Natural killer cell (primary cell): ENCODE measurements around the gene EPS15. TPM values are rescaled to one million over a fixed set of nuclear protein-coding genes. Genes with fewer than 3 reads are reported as not detected.

Source experiments
- ATAC-seq, 3 donors: fragments of 150-1000 bp in 2 of 3; fragments of 200-7000 bp in 1 of 3; cut with Tn5 transposase; 1 replicate in 1 of 3; 2 replicates in 2 of 3; pipeline ENCODE4 v1.10.0; 2021; ENCODE audit warnings: mild to moderate bottlenecking in 2 of 3, moderate library complexity in 2 of 3
- DNase-seq, 2 donors: peaks; one replicate each; pipeline versions ENCODE4 v3.0.0 to v3.0.0-alpha.2; 2013 to 2021; ENCODE audit warnings: mixed read lengths in 1 of 2
- H3K27ac ChIP-seq: one replicate; pipeline ENCODE4 v1.5.1; 2013; ENCODE audit warnings: mild to moderate bottlenecking, low read length
- H3K27me3 ChIP-seq: one replicate; pipeline ENCODE4 v1.6.1; 2013; ENCODE audit warnings: low read length; ENCODE audit not compliant: control insufficient read depth, insufficient read depth
- H3K36me3 ChIP-seq: one replicate; pipeline ENCODE4 v1.6.1; 2013; ENCODE audit warnings: low read length; ENCODE audit not compliant: control insufficient read depth, insufficient read depth
- H3K4me1 ChIP-seq: one replicate; pipeline ENCODE4 v1.6.1; 2013; ENCODE audit warnings: low read length; ENCODE audit not compliant: control insufficient read depth, insufficient read depth
- H3K4me3 ChIP-seq: one replicate; pipeline ENCODE4 v1.5.1; 2013; ENCODE audit warnings: low read length
- H3K9me3 ChIP-seq: one replicate; pipeline ENCODE4 v1.6.1; 2013; ENCODE audit warnings: low read length; ENCODE audit not compliant: control insufficient read depth, insufficient read depth
- H3K27ac Mint-ChIP-seq, 2 donors: one replicate each; pipeline ENCODE4 v1.8.0; 2022; ENCODE audit warnings: mild to moderate bottlenecking in 2 of 2, mixed read lengths in 2 of 2, moderate library complexity in 1 of 2
- H3K27me3 Mint-ChIP-seq, 2 donors: one replicate each; pipeline ENCODE4 v1.8.0; 2022; ENCODE audit warnings: low read depth in 2 of 2, mixed read lengths in 2 of 2
- H3K36me3 Mint-ChIP-seq: one replicate; pipeline ENCODE4 v1.8.0; 2022; ENCODE audit warnings: mixed read lengths
- H3K4me1 Mint-ChIP-seq, 2 donors: one replicate each; pipeline ENCODE4 v1.8.0; 2022; ENCODE audit warnings: mixed read lengths in 2 of 2
- H3K4me3 Mint-ChIP-seq: one replicate; pipeline ENCODE4 v1.8.0; 2022; ENCODE audit warnings: mild to moderate bottlenecking, moderate library complexity, mixed read lengths
- H3K9me3 Mint-ChIP-seq, 2 donors: one replicate each; pipeline ENCODE4 v1.8.0; 2022; ENCODE audit warnings: mixed read lengths in 2 of 2
- WGBS: methylation state at CpG from one replicate; pipeline ENCODE4 v1.1.7; 2013; ENCODE audit warnings: missing lambda C conversion rate; ENCODE audit not compliant: insufficient coverage; 5-methylcytosine and 5-hydroxymethylcytosine counted together
- intact Hi-C: fragments of 100-400 bp; cut with micrococcal nuclease; formaldehyde crosslinking; loops from one replicate; pipeline ENCODE4 v1.14.2; 2022
- total RNA-seq, 4 donors: library from RNA; stranded (reverse); fragments of 120-200 nt in 1 of 4; gene quantifications; one replicate each; pipeline versions ENCODE4 v1.2.3 to v1.2.4, GENCODE V29; 2013 to 2022
- TF ChIP-seq, protein P1 (sequence below): fragments of 200-600 bp; IDR thresholded peaks from one replicate; pipeline ENCODE4 v1.8.0; 2022; ENCODE audit warnings: antibody characterized with exemption

EPS15 gene
- total RNA-seq, 3 donors from 2014 or later (not counting 1 experiment from before 2014, with no cell fraction given): 92.7 to 127 (median 93.5) TPM

DNA sequence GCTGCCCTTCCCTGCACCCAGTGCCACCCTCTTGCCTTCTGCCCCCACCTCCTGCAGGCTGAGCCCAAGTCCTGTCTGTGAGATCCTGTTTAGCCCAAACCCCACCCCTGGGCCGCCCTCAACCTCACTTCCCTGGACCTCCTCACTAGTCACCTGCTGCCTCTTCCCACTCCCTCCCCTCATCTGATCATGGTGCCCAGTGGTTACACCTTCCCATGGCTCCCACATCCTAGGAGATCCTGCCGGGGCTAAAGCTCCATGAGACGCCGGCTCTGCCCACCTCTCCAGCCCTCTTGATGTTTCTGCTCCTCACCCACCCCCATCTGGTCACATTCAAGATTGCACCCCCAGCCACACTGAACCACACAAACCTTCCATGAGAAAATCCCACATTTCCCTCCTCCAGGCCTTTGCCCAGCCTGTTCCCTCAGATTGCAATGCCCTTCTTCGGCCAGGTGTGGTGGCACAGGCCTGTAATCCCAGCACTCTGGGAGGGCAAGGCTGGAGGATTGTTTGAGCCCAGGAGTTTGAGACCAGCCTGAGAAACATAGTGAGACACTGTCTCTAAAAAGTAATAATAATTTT is 205.7 kb downstream of the EPS15 start:
- Histone ChIP-seq H3K27me3 (no peaks in the 10 kb centered on the region), H3K36me3 (no peaks in the 10 kb centered on the region), H3K4me3 (no peak overlapping the region), H3K27ac (no peak overlapping the region), H3K4me1 (no peaks in the 10 kb centered on the region), H3K9me3 (no peaks in the 10 kb centered on the region)
- Mint-ChIP-seq H3K27me3 (no peaks in the 10 kb centered on the region), H3K9me3 (no peaks in the 10 kb centered on the region), H3K36me3 (no peaks in the 10 kb centered on the region), H3K4me3 (no peak overlapping the region), H3K27ac (no peak overlapping the region), H3K4me1 (peaks cover 0 to 6% of the 10 kb centered on the region in 2 donors)
- intact Hi-C loops: no loop called here
- ATAC-seq (no peak), DNase-seq (no peak)
- 96% methylated on average over 4 of the region's 5 CpGs for WGBS
- TF ChIP-seq, protein P1, sequence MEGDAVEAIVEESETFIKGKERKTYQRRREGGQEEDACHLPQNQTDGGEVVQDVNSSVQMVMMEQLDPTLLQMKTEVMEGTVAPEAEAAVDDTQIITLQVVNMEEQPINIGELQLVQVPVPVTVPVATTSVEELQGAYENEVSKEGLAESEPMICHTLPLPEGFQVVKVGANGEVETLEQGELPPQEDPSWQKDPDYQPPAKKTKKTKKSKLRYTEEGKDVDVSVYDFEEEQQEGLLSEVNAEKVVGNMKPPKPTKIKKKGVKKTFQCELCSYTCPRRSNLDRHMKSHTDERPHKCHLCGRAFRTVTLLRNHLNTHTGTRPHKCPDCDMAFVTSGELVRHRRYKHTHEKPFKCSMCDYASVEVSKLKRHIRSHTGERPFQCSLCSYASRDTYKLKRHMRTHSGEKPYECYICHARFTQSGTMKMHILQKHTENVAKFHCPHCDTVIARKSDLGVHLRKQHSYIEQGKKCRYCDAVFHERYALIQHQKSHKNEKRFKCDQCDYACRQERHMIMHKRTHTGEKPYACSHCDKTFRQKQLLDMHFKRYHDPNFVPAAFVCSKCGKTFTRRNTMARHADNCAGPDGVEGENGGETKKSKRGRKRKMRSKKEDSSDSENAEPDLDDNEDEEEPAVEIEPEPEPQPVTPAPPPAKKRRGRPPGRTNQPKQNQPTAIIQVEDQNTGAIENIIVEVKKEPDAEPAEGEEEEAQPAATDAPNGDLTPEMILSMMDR: no peak

DNA sequence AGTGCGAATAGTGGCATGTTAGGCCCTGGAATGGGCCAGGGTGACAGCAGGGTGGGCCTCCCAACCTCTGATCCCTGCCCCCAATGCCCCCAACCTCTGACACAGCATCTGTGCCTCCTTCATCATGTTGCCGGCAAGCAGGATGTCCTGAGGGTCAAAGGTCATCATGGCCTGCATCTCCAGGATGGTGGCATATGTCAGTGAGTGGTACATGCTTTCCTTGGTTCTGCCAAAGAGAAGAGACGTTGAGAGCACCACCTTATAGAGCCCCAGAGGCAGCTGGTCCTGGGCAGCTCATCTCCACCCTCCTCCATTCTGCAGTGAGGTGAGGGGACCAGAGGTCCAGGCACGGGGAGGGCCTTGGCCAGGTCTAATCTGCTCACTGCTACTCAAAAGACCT is 206.3 kb downstream of the EPS15 start:
- H3K27ac Mint-ChIP-seq: no peak overlapping the region
- H3K4me3 Mint-ChIP-seq: no peak overlapping the region
- no peaks in the 10 kb centered on the region for H3K27me3 Mint-ChIP-seq
- Histone ChIP-seq H3K36me3 (no peaks in the 10 kb centered on the region), H3K4me1 (no peaks in the 10 kb centered on the region), H3K27ac (no peak overlapping the region), H3K9me3 (no peaks in the 10 kb centered on the region), H3K27me3 (no peaks in the 10 kb centered on the region), H3K4me3 (no peak overlapping the region)
- intact Hi-C loops: no loop called here
- H3K4me1 Mint-ChIP-seq: peaks cover 0 to 6% of the 10 kb centered on the region in 2 donors
- TF ChIP-seq, protein P1: no peak
- DNase-seq (no peak), ATAC-seq (no peak)
- 88% methylated on average over 4 of the region's 4 CpGs for WGBS
- H3K36me3 Mint-ChIP-seq: no peaks in the 10 kb centered on the region
- no peaks in the 10 kb centered on the region for H3K9me3 Mint-ChIP-seq

DNA sequence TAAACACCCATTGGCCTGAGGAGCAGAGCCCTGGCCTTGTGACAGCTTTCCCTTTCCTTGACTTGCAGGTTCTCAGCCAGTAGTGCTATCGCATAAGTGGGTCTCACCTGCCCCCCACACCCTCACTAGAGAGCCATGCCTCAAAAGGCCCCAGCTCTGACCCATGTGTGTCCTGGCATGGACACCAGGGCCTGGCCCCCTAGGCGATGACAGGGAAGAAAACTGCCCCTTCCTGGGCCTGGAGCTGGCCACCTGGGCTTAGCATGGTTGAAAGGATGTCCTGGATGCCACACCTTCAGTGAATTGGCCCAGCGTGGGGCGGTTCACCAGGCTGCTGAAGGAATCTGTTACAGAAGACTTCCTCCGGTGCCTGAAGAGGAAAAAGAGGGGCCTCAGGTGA is 207.2 kb downstream of the EPS15 start:
- 92% methylated on average over 5 of the region's 5 CpGs for WGBS
- Mint-ChIP-seq H3K4me1 (peaks cover 0 to 6% of the 10 kb centered on the region in 2 donors), H3K27ac (no peak overlapping the region), H3K4me3 (no peak overlapping the region), H3K27me3 (no peaks in the 10 kb centered on the region), H3K9me3 (no peaks in the 10 kb centered on the region), H3K36me3 (no peaks in the 10 kb centered on the region)
- DNase-seq (no peak), ATAC-seq (no peak)
- no peaks in the 10 kb centered on the region for H3K27me3 ChIP-seq
- H3K4me3 ChIP-seq: no peak overlapping the region
- intact Hi-C loops: no loop called here
- H3K4me1 ChIP-seq: no peaks in the 10 kb centered on the region
- H3K36me3 ChIP-seq: no peaks in the 10 kb centered on the region
- TF ChIP-seq, protein P1: no peak
- H3K27ac ChIP-seq: no peak overlapping the region
- no peaks in the 10 kb centered on the region for H3K9me3 ChIP-seq
